Left renal pelvis (tissue), 4 donors: ENCODE data around the gene ZNF611. TPM values are rescaled to one million over a fixed set of nuclear protein-coding genes. Genes with fewer than 3 reads are reported as not detected.
"Not testable (repeated sequence)": the region's sequence is repeated elsewhere in the genome, so short reads cannot be mapped to it uniquely, and the experiment has no call there.

Experiments used
- DNase-seq, 4 donors: peaks; one replicate each; pipeline ENCODE4 v3.0.0-alpha.2; 2013; ENCODE audit warnings: low read depth in 4 of 4, low spot score in 3 of 4
- polyA plus RNA-seq, 4 donors: library from polyadenylated mRNA; unstranded; fragments of 120-200 nt; gene quantifications; one replicate each; pipeline ENCODE4 v1.2.1, GENCODE V29; 2013; ENCODE audit not compliant: insufficient read length in 4 of 4

The ZNF611 gene
- polyA plus RNA-seq, 4 donors = 9.0 to 22.4 (median 18.9) TPM

GRCh38 chr19:52687684-52688083 lies 47.2 kb downstream of the ZNF611 start:
- DNase-seq = no peak

- no peak for DNase-seq
Observed at GRCh38 chr19:52685811-52686210, 49.0 kb downstream of the ZNF611 start.

GRCh38 chr19:52681216-52681615 lies 53.6 kb downstream of the ZNF611 start:
- DNase-seq = not testable (repeated sequence)

GRCh38 chr19:52679598-52679997 lies 55.2 kb downstream of the ZNF611 start:
- no peak for DNase-seq

- DNase-seq = not testable (repeated sequence)
Observed at GRCh38 chr19:52675239-52675638, 59.6 kb downstream of the ZNF611 start.

- DNase-seq = no peak
Observed at GRCh38 chr19:52673014-52673413, 61.8 kb downstream of the ZNF611 start.

GRCh38 chr19:52670046-52670445 lies 64.8 kb downstream of the ZNF611 start:
- DNase-seq = no peak

- no peak for DNase-seq
Observed at GRCh38 chr19:52669586-52669985, 65.3 kb downstream of the ZNF611 start.

- DNase-seq = no peak
Observed at GRCh38 chr19:52667972-52668371, 66.9 kb downstream of the ZNF611 start.

- no peak for DNase-seq
Observed at GRCh38 chr19:52666506-52666905, 68.3 kb downstream of the ZNF611 start.

GRCh38 chr19:52665529-52665928 lies 69.3 kb downstream of the ZNF611 start:
- DNase-seq = no peak

- no peak for DNase-seq
Observed at GRCh38 chr19:52665027-52665426, 69.8 kb downstream of the ZNF611 start.

- DNase-seq = no peak
Observed at GRCh38 chr19:52664461-52664860, 70.4 kb downstream of the ZNF611 start.

GRCh38 chr19:52662631-52663030 lies 72.2 kb downstream of the ZNF611 start:
- no peak for DNase-seq

- no peak for DNase-seq
Observed at GRCh38 chr19:52660981-52661380, 73.9 kb downstream of the ZNF611 start.

- DNase-seq = no peak
Observed at GRCh38 chr19:52659013-52659412, 75.8 kb downstream of the ZNF611 start.

- no peak for DNase-seq
Observed at GRCh38 chr19:52658595-52658994, 76.2 kb downstream of the ZNF611 start.

GRCh38 chr19:52653161-52653560 lies 81.7 kb downstream of the ZNF611 start:
- no peak for DNase-seq

Other genes starting within 250 kb of the ZNF611 start
- 10 to 100 TPM in 3 of 4 donors, 1 to 10 TPM in 1; 8.8 to 17.9 (median 12.5) TPM for gene ZNF808, start 207.4 kb downstream of the ZNF611 start, polyA plus RNA-seq
- 10 to 100 TPM; 11.4 to 17.9 (median 15.4) TPM for gene ZNF701, start 164.8 kb downstream of the ZNF611 start, polyA plus RNA-seq
- gene ZNF83, start 96.7 kb downstream of the ZNF611 start, polyA plus RNA-seq = 100 to 1,000 TPM in 2 of 4 donors, 10 to 100 TPM in 2; 80.0 to 147 (median 98.7) TPM
- gene ZNF600, start 51.7 kb upstream of the ZNF611 start, polyA plus RNA-seq = 10 to 100 TPM in 1 of 4 donors, 1 to 10 TPM in 3; 4.5 to 10.3 (median 8.0) TPM
- 10 to 100 TPM; 13.6 to 24.7 (median 21.8) TPM for gene ZNF28, start 86.6 kb upstream of the ZNF611 start, polyA plus RNA-seq
- gene ZNF468, start 122.6 kb upstream of the ZNF611 start, polyA plus RNA-seq = 10 to 100 TPM; 19.7 to 43.0 (median 37.5) TPM
- 10 to 100 TPM; 13.0 to 44.0 (median 24.2) TPM for gene ZNF320, start 162.6 kb upstream of the ZNF611 start, polyA plus RNA-seq
- gene ZNF888, start 188.4 kb upstream of the ZNF611 start, polyA plus RNA-seq = 10 to 100 TPM in 3 of 4 donors, 1 to 10 TPM in 1; 3.6 to 17.5 (median 13.9) TPM
- 10 to 100 TPM in 3 of 4 donors, 1 to 10 TPM in 1; 8.0 to 19.4 (median 15.2) TPM for gene ZNF816, start 227.8 kb upstream of the ZNF611 start, polyA plus RNA-seq